ENCODE data around the gene SNAPC1.
A peak's percentile ranks its signal among the peaks of the same experiment; 100 is the strongest.

SNAPC1 gene

GRCh38 chr14:61761959-61762786 is at the start of gene SNAPC1:
TSS of gene SNAPC1 (plus strand) at chr14:61762420. CDS start at chr14:61762461, 41 bp downstream.
- no peaks in the 10 kb centered on the region for H3K36me3 ChIP-seq (ENCODE audit: insufficient read depth, low read length)

GRCh38 chr14:61713724-61714437 is 48.3 kb upstream of the SNAPC1 start:
- no peaks in the 10 kb centered on the region for H3K9me3 ChIP-seq (ENCODE audit: control insufficient read depth, insufficient read depth, low read length)
- H3K4me1 ChIP-seq (ENCODE audit: insufficient read depth, low read length), result peaks cover 42% of the 10 kb centered on the region
- no peak overlapping the region for H3K9ac ChIP-seq (ENCODE audit: low read depth, low read length)
- H3K36me3 ChIP-seq (ENCODE audit: insufficient read depth, low read length), result no peaks in the 10 kb centered on the region

More at GRCh38 chr14:61761959-61762786, at the start of gene SNAPC1:
- H3K9me3 ChIP-seq (ENCODE audit: control insufficient read depth, insufficient read depth, low read length), result no peaks in the 10 kb centered on the region
- H3K4me1 ChIP-seq (ENCODE audit: insufficient read depth, low read length), result no peaks in the 10 kb centered on the region
- peak within 1 kb of the TSS; percentile 92 for H3K9ac ChIP-seq (ENCODE audit: low read depth, low read length)

- H3K4me1 ChIP-seq (ENCODE audit: insufficient read depth, low read length), result peaks cover 46% of the 10 kb centered on the region
- H3K9me3 ChIP-seq (ENCODE audit: control insufficient read depth, insufficient read depth, low read length), result no peaks in the 10 kb centered on the region
- H3K36me3 ChIP-seq (ENCODE audit: insufficient read depth, low read length), result peaks cover under 1% of the 10 kb centered on the region; the same call in 1 of the 2 replicates
- no peak overlapping the region for H3K9ac ChIP-seq (ENCODE audit: low read depth, low read length)
Measured at GRCh38 chr14:61716956-61717355, 45.3 kb upstream of the SNAPC1 start.

- Histone ChIP-seq H3K36me3 (ENCODE audit: insufficient read depth, low read length) (peaks cover 6% of the 10 kb centered on the region), H3K4me1 (ENCODE audit: insufficient read depth, low read length) (peaks cover 36% of the 10 kb centered on the region), H3K9ac (ENCODE audit: low read depth, low read length) (no peak overlapping the region), H3K9me3 (ENCODE audit: control insufficient read depth, insufficient read depth, low read length) (no peaks in the 10 kb centered on the region)
Measured at GRCh38 chr14:61718039-61718438, 44.2 kb upstream of the SNAPC1 start.

- Histone ChIP-seq H3K36me3 (ENCODE audit: insufficient read depth, low read length) (peaks cover 6% of the 10 kb centered on the region), H3K9me3 (ENCODE audit: control insufficient read depth, insufficient read depth, low read length) (no peaks in the 10 kb centered on the region), H3K9ac (ENCODE audit: low read depth, low read length) (no peak overlapping the region), H3K4me1 (ENCODE audit: insufficient read depth, low read length) (peaks cover 24% of the 10 kb centered on the region)
Measured at GRCh38 chr14:61719344-61720293, 42.6 kb upstream of the SNAPC1 start.

- H3K4me1 ChIP-seq (ENCODE audit: insufficient read depth, low read length), result peaks cover 24% of the 10 kb centered on the region
- H3K9ac ChIP-seq (ENCODE audit: low read depth, low read length), result no peak overlapping the region
- peaks cover 6% of the 10 kb centered on the region for H3K36me3 ChIP-seq (ENCODE audit: insufficient read depth, low read length)
- H3K9me3 ChIP-seq (ENCODE audit: control insufficient read depth, insufficient read depth, low read length), result no peaks in the 10 kb centered on the region
Measured at GRCh38 chr14:61720294-61720661, 41.9 kb upstream of the SNAPC1 start.

- H3K9me3 ChIP-seq (ENCODE audit: control insufficient read depth, insufficient read depth, low read length), result no peaks in the 10 kb centered on the region
- H3K36me3 ChIP-seq (ENCODE audit: insufficient read depth, low read length), result peaks cover 9% of the 10 kb centered on the region
- H3K4me1 ChIP-seq (ENCODE audit: insufficient read depth, low read length), result peaks cover 24% of the 10 kb centered on the region
- H3K9ac ChIP-seq (ENCODE audit: low read depth, low read length), result no peak overlapping the region
Measured at GRCh38 chr14:61720741-61721140, 41.5 kb upstream of the SNAPC1 start.

GRCh38 chr14:61724133-61724532 is 38.1 kb upstream of the SNAPC1 start:
- H3K9me3 ChIP-seq (ENCODE audit: control insufficient read depth, insufficient read depth, low read length), result no peaks in the 10 kb centered on the region
- H3K4me1 ChIP-seq (ENCODE audit: insufficient read depth, low read length), result peaks cover 11% of the 10 kb centered on the region; the same call in 1 of the 2 replicates
- no peak overlapping the region for H3K9ac ChIP-seq (ENCODE audit: low read depth, low read length)
- H3K36me3 ChIP-seq (ENCODE audit: insufficient read depth, low read length), result peaks cover 19% of the 10 kb centered on the region

- peaks cover 25% of the 10 kb centered on the region for H3K36me3 ChIP-seq (ENCODE audit: insufficient read depth, low read length)
- H3K9ac ChIP-seq (ENCODE audit: low read depth, low read length), result no peak overlapping the region
- no peaks in the 10 kb centered on the region for H3K9me3 ChIP-seq (ENCODE audit: control insufficient read depth, insufficient read depth, low read length)
- H3K4me1 ChIP-seq (ENCODE audit: insufficient read depth, low read length), result no peaks in the 10 kb centered on the region
Measured at GRCh38 chr14:61726778-61727658, 35.2 kb upstream of the SNAPC1 start.

- H3K4me1 ChIP-seq (ENCODE audit: insufficient read depth, low read length), result no peaks in the 10 kb centered on the region
- no peaks in the 10 kb centered on the region for H3K9me3 ChIP-seq (ENCODE audit: control insufficient read depth, insufficient read depth, low read length)
- H3K36me3 ChIP-seq (ENCODE audit: insufficient read depth, low read length), result peaks cover 30% of the 10 kb centered on the region
- no peak overlapping the region for H3K9ac ChIP-seq (ENCODE audit: low read depth, low read length)
Measured at GRCh38 chr14:61730756-61731373, 31.4 kb upstream of the SNAPC1 start.

- no peak overlapping the region for H3K9ac ChIP-seq (ENCODE audit: low read depth, low read length)
- no peaks in the 10 kb centered on the region for H3K4me1 ChIP-seq (ENCODE audit: insufficient read depth, low read length)
- peaks cover 31% of the 10 kb centered on the region for H3K36me3 ChIP-seq (ENCODE audit: insufficient read depth, low read length)
- no peaks in the 10 kb centered on the region for H3K9me3 ChIP-seq (ENCODE audit: control insufficient read depth, insufficient read depth, low read length)
Measured at GRCh38 chr14:61733972-61734371, 28.2 kb upstream of the SNAPC1 start.

GRCh38 chr14:61736751-61737150 is 25.5 kb upstream of the SNAPC1 start:
- Histone ChIP-seq H3K36me3 (ENCODE audit: insufficient read depth, low read length) (peaks cover 32% of the 10 kb centered on the region), H3K4me1 (ENCODE audit: insufficient read depth, low read length) (no peaks in the 10 kb centered on the region), H3K9ac (ENCODE audit: low read depth, low read length) (no peak overlapping the region), H3K9me3 (ENCODE audit: control insufficient read depth, insufficient read depth, low read length) (no peaks in the 10 kb centered on the region)

GRCh38 chr14:61737915-61738314 is 24.3 kb upstream of the SNAPC1 start:
- no peaks in the 10 kb centered on the region for H3K9me3 ChIP-seq (ENCODE audit: control insufficient read depth, insufficient read depth, low read length)
- no peak overlapping the region for H3K9ac ChIP-seq (ENCODE audit: low read depth, low read length)
- H3K36me3 ChIP-seq (ENCODE audit: insufficient read depth, low read length), result peaks cover 38% of the 10 kb centered on the region

More at GRCh38 chr14:61737915-61738314, 24.3 kb upstream of the SNAPC1 start:
- no peaks in the 10 kb centered on the region for H3K4me1 ChIP-seq (ENCODE audit: insufficient read depth, low read length)

Data from ES-I3 (cell line).